Occipital lobe (tissue), 2 donors: Measurements from ENCODE around the gene GPHN. TPM values are rescaled to one million over a fixed set of nuclear protein-coding genes. Genes with fewer than 3 reads are reported as not detected.
A peak's percentile ranks its signal among the peaks of the same experiment; 100 is the strongest.

ENCODE experiments used
- DNase-seq: peaks from one replicate; lab custom pipeline; 2025; lab: John Stamatoyannopoulos, UW
- total RNA-seq: library from RNA; depleted of rRNA; stranded (reverse); fragments of >200 nt; gene quantifications from one replicate; pipeline ENCODE4 v1.2.3, GENCODE V29; 2014

Gene GPHN
- total RNA-seq, result 110 TPM

- peak; percentile 96 for DNase-seq
These were observed at the start of gene GPHN for GRCh38 chr14:66507722-66508546. Gene GPHN, plus strand, starts transcription at chr14:66508147.

GRCh38 chr14:66459603-66460002 lies 48.3 kb upstream of the GPHN start:
- DNase-seq, result no peak

- no peak for DNase-seq
These were observed 43.7 kb upstream of the GPHN start for GRCh38 chr14:66464261-66464660.

- no peak for DNase-seq
These were observed 39.1 kb upstream of the GPHN start for GRCh38 chr14:66468778-66469367.

GRCh38 chr14:66471584-66471983 lies 36.4 kb upstream of the GPHN start:
- no peak for DNase-seq

GRCh38 chr14:66472251-66472650 lies 35.7 kb upstream of the GPHN start:
- no peak for DNase-seq

GRCh38 chr14:66473223-66473622 lies 34.7 kb upstream of the GPHN start:
- no peak for DNase-seq

- no peak for DNase-seq
These were observed 31.0 kb upstream of the GPHN start for GRCh38 chr14:66476964-66477363.

GRCh38 chr14:66477567-66477966 lies 30.4 kb upstream of the GPHN start:
- no peak for DNase-seq

GRCh38 chr14:66482873-66483272 lies 25.1 kb upstream of the GPHN start:
- no peak for DNase-seq

- DNase-seq, result no peak
These were observed 24.6 kb upstream of the GPHN start for GRCh38 chr14:66483322-66483721.

GRCh38 chr14:66485029-66485428 lies 22.9 kb upstream of the GPHN start:
- DNase-seq, result no peak

GRCh38 chr14:66485910-66486421 lies 22.0 kb upstream of the GPHN start, which contains the start of gene CCDC196:
Gene CCDC196, plus strand, starts transcription at chr14:66486371. Its CDS starts 132 bp downstream, at chr14:66486503.
- no peak for DNase-seq

- no peak for DNase-seq
These were observed 20.8 kb upstream of the GPHN start for GRCh38 chr14:66487164-66487563.

GRCh38 chr14:66490143-66491111 lies 17.5 kb upstream of the GPHN start:
- DNase-seq, result no peak

GRCh38 chr14:66493750-66494149 lies 14.2 kb upstream of the GPHN start:
- DNase-seq, result no peak

- DNase-seq, result peak; percentile 4
These were observed 12.5 kb upstream of the GPHN start for GRCh38 chr14:66495218-66496098.

- no peak for DNase-seq
These were observed 11.6 kb upstream of the GPHN start for GRCh38 chr14:66496188-66496807.

GRCh38 chr14:66496911-66497310 lies 11.0 kb upstream of the GPHN start:
- no peak for DNase-seq

- no peak for DNase-seq
These were observed 9.6 kb upstream of the GPHN start for GRCh38 chr14:66498311-66498710.
